Hematopoietic multipotent progenitor cell treated with erythropoietin and hydrocortisone succinate and interleukin-3 and kit ligand, for 6 days (in vitro differentiated cells): Measurements from ENCODE around the gene MDP1.

Experiments
- DNase-seq: peaks from one replicate; pipeline ENCODE4 v3.0.0-alpha.2; 2015

Gene MDP1

DNA sequence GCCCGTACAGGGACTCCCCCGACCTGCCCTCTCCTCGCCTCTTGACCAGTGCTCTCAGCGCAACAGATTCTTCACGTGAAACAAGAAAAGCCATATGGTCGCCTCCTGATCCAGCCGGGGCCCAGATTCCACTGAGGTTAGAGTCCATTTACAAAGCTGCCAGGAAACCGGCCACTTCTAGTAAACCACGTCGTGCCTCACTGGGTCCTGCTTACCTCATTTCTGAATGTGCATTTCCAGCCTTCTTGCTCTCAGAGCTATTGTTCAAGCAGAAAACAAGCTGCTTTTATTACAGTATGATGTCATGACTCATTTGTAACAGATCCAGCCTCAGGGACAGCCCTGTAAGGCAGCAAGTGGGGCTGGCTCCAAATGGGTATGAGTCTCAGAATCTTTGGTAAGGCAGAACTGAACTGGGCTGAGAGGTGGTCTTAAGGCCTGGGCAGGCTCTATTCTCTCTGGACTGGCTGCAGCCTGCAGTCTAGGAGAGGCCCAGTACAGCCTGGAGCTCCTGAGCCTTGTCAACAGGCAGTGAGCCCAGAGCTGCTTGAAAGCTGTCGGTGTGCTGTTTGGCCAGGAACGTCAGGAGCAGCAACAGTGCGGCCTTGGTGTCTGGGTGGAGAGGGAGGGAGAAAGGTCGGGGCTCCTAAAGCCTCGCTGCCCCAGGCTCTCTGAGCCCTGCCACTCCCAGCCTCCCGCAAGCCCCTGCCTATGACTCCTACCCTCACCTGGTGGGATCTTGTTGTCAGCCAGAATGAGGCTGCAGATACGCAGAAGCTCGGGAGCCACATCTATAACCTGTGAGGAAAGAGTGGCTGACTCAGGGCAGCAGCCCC is 35.7 kb downstream of the MDP1 start:
- no peak for DNase-seq

DNA sequence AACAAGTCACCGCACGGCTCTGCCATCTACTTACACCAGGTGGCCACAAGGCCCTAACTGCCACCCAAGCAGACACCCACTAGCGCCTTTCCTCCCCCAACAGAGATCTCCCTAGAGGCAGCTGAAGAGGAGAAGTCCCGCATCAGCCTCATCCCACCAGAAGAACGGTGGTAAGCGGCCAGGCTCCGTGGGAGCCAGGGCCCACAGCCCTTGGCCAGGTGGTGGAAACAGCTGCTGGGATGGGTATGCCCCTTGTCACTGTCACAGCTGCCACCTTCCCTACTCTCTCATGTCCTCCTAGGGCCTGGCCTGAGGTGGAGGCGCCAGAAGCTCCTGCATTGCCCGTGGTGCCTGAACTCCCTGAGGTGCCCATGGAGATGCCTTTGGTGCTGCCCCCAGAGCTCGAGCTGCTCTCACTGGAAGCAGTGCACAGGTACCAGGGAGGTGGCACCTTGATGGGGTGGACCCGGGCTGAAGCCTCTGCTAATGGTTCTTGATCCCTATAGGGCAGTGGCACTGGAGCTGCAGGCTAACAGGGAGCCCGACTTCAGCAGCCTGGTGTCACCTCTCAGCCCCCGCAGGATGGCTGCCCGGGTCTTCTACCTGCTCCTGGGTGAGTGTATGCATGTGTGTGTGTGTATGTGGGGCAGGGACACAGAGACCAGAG is 36.4 kb downstream of the MDP1 start:
- no peak for DNase-seq

DNA sequence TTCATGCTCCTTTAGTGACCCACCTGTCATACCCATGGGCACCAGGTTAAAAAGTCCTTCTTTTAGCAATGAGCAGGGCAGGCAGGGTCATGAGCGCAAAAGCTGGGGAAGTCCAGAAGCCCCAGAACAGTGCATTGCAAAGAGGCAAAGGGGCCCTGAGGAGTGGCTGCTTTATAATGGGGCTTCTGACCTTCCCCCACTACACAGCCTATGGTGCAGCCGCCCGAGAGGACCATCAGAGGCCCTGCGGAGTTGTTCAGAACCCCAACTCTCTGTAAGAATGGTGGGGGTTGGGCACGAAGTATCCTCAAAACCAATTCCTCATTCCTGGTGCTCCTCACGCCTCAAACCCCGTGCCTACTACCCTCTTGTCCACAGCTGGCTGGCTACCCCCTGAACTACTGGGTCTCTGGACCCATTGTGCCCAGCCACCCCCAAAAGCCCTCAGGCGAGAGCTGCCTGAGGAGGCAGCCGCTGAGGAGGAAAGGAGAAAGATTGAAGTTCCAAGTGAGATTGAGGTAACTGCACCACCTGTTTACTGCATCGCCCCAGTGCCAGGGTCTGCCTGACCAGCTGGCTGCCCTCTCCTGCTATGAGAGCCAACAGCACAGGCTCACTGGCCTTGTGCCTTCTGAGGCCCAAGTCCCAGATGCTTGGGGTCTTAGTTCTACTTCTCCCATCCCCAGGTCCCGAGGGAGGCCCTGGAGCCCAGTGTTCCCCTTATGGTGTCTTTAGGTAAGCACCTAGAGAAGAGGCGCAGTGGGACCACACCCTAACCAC is 37.3 kb downstream of the MDP1 start:
- no peak for DNase-seq

DNA sequence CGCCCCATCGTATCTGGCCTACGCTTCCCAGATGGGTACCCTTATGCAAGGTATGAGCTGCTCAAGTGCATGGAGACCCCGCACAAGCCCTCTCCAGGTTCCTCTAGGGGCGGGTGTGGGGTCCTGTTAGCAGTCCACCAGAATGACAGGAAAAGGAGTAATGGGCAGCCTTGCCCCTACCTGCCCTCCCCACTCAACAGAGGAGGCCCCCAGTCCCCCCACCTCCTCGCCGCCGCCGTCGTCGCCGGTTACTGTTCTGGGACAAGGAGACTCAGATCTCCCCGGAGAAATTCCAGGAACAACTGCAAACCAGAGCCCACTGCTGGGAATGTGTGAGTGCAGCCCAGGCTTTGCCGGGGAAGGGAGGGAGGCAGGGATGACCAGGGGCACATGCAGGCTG is 38.0 kb downstream of the MDP1 start:
- no peak for DNase-seq

DNA sequence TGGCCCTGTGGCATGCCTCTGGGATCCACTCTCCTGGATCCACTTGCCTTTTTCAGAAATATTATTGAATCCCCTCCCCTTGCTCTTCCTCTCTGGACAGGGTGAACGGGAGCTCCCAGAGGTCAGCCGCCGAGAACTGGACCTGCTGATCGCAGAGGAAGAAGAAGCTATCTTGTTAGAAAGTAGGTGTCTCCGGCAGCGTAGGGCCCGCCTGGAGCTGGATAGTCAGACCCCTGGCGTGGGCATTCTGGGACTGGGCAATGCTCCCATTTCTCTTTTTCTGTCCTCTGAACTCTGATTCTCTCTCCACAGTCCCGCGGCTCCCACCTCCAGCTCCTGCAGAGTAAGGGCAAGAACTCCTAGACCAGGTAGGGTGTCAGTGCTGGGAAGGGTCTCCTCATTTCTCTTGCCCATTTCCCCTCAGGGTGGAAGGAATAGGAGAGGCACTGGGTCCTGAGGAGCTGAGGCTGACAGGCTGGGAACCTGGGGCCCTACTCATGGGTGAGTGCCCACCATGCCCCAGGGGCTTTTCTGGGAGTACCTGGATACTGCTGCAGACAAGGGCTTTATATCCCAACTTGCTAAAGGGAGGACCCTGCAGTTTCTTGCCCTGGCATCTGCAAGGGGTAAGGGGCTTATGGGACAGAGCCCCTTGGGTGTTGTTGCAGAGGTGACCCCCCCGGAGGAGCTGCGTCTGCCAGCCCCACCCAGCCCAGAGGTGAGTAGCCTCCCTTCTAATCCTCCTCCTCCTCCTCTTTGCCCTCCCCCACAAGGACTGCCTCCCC is 38.6 kb downstream of the MDP1 start:
- DNase-seq = no peak

DNA sequence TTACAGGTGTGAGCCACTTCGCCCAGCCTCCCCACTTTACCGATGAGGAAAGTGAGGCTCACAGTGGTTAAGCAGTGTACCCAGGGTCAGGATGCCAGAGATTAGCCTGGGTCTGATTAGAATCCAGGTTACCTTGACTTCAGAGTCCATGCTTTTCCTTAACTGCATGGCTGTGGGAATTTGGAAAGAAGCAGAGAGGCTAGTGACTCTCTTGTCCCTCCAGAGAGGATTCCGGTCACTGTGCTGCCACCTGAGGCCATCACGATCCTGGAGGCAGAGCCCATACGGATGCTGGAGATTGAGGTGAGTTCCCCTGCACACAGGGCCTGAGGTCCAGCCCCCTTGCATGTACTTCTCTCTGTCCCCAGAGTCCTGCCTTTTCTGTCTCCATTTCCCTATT is 39.3 kb downstream of the MDP1 start:
- DNase-seq = no peak

DNA sequence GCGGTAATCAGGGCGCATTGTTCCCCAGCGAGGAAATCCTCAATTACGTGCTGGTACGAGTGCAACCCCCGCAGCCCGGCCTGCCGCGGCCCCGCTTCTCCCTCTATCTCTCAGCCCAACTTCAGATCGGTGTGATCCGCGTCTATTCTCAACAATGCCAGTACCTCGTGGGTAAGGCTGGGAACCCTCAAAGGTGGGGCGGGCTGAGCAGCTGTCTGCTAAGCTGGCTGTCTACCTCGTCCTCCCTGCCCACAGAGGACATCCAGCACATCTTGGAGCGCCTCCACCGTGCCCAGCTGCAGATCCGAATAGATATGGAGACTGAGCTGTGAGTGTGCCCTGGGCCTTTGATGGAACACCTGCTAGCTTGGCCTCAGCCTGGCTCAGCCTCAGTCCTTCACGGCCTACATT is 43.0 kb downstream of the MDP1 start:
- DNase-seq = no peak

DNA sequence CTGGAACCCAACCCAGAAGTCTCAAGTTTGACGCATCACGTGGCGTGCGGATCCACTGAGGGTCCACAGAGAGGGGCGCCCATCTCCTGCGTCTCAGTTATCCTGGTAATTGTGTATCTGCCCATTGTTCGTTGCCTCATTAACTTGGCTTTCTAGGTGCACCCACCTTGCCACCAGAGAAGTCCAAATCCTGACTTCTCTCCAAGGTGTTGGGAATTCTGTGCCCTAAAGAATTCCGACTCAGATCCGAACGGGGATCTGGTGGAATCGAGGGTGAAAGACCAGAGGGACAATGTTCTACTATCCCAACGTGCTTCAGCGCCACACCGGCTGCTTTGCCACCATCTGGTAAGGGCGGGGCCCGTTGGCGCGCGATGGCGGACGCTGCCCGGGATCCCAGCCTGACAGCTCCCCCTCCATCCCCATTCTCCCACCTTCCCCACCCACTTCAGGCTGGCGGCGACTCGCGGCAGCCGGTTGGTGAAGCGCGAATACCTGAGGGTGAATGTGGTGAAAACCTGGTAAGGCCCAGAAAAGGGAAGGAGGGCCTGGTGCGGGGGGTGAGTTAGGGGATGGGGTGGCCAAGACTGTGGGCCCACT is 43.5 kb downstream of the MDP1 start:
- peak; percentile 49 for DNase-seq

DNA sequence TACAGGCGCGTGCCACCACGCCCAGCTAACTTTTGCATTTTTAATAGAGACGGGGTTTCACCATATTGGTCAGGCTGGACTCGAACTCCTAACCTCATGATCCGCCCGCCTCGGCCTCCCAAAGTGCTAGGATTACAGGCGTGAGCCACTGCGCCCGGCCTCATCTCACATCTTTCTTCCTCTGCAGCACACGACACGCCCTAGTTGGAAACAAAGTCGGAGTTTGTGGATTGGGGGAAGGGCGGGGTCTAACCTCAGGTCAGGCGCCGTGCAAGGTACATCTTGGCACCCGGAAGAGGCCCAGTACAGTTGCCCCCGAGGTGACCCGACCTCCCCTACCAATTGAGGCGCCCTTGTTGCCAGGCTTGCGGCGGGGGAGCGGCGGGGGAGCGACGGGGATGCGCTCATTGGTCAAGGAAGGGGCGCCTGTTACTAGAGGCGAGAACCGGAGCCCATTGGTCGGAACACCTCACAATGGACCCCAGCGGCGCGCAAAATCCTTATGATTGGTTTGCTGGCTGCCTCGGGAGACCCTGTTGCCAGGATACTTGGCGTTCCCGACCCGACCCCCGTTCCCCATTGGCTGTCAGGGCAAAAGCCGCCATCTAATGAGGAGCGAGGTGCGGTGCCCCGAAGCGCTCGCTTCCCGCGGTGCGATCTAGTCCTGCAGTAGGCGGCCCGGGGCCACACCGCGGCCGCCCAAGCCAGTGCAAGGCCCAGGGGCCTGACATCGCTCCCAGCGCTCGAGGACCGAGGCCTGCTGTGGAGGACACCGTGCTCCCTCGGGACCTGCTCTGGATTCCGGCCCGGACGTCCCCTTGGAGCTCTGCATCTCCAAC is 44.2 kb downstream of the MDP1 start, which contains the start of gene REC8:
REC8 (plus strand) TSS at position 659 of the 839 bp plus-strand sequence. CDS start 473 bp downstream, outside the sequence.
- peak; percentile 98 for DNase-seq

DNA sequence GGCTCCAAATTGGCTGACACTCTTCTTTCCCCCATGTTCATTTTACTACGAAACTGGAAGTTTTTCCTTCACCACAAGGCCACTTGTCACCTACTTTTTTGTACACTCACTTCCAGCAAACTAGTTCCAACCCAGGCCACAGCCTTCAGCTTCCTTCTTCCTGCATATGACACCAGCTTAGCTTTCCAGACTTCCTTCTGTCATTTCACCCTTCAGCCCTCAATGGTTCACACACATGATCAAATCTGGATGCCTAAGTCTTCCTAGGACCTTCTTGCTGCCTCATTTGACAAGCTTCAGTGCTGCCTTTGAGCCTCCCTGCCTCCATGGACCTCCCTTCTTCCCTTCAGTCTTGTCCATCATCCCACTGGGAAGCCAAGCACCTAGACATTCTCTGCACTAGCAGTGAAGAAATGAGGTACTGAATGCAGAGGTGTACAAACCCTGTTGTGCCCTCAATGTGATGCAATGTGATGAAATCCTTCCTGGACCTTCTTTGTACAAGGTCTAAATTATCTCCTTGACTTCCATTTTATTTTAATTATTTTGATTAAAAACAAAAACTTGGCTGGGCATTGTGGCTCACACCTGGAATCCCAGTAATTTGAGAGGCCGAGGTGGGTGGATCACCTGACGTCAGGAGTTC is 48.3 kb downstream of the MDP1 start:
- no peak for DNase-seq

DNA sequence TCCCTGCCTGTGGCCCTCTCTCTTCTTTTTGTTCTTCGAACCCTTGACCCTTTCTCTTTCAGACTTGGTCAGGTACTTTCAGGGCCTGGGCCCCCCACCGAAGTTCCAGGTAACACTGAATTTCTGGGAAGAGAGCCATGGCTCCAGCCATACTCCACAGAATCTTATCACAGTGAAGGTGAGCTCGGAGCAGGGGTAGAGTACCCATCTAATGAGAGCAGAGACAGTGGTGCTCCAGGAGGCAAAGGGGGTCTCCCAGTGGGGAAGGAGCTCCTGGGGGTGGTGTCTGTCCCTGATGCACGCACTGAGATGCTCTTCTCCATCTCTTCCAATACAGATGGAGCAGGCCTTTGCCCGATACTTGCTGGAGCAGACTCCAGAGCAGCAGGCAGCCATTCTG is 50.1 kb downstream of the MDP1 start:
- no peak for DNase-seq

DNA sequence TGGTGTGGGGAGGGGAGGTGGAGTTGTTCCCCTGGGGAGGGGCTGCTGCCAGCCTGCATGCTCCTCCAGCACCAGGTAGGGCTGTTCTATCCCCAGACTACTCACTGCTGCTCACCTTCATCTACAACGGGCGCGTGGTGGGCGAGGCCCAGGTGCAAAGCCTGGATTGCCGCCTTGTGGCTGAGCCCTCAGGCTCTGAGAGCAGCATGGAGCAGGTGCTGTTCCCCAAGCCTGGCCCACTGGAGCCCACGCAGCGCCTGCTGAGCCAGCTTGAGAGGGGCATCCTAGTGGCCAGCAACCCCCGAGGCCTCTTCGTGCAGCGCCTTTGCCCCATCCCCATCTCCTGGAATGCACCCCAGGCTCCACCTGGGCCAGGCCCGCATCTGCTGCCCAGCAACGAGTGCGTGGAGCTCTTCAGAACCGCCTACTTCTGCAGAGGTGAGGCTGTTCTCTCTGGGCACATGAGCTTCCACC is 51.3 kb downstream of the MDP1 start:
- no peak for DNase-seq
